Stimulated activated CD4-positive, alpha-beta T cell treated with anti-CD3 and anti-CD28 coated beads, Interleukin-1b, Interleukin-23, amount 100 ng/mL, for 48 hours (primary cell): ENCODE data around the gene GNPAT.
"Not testable (repeated sequence)": the region's sequence is repeated elsewhere in the genome, so short reads cannot be mapped to it uniquely, and the experiment has no call there.

Experiments used
- DNase-seq: peaks from one replicate; pipeline ENCODE4 v3.0.0-alpha.2; 2020

The GNPAT gene

GRCh38 chr1:231240883-231241735, at the start of gene GNPAT:
Gene GNPAT (plus strand): TSS chr1:231241212. CDS start chr1:231241379, 167 bp downstream.
- peak; percentile 88 for DNase-seq

GRCh38 chr1:231192620-231193163, 48.3 kb upstream of the GNPAT start:
- DNase-seq, result no peak

- DNase-seq, result no peak
Observed at GRCh38 chr1:231193710-231194340, 47.2 kb upstream of the GNPAT start.

DNA sequence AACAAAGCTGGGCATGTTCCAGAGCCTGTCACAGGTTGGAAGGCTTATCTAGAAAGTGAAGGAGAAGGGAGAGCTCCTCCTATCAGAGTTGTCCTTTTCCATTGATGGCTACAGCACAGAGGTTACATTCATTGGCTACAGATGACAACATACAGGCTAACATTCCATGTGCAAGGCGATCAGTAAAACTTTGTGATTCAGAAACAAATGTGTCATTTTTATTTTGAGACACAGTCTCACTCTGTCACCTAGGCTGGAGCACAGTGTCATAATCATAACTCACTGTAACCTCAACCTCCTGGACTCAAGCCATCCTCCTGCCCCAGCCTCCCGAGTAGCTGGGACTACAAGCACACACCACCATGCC, 46.6 kb upstream of the GNPAT start:
- no peak for DNase-seq

- no peak for DNase-seq
Observed at GRCh38 chr1:231194843-231195516, 46.0 kb upstream of the GNPAT start.

GRCh38 chr1:231196307-231196706, 44.7 kb upstream of the GNPAT start:
- DNase-seq, result no peak

DNA sequence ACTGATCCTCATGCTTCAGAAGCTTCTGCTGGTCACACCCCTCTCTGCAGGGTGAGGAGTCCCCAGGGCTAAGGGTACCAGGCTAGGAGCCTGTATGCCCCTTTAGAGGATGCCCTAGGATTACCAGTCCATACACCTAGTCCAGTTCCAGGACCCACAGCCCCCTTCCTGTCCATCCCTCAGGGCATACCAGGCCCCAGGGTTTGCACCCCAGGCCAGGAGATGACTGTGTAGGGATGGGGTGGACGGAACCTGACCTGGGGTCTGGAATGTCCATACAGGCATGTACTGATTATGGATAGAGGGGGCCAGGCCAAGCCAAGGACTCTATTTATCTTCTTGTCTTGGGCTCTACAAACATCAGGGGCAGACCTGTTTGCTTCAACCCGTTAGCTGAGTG, 44.3 kb upstream of the GNPAT start:
- no peak for DNase-seq

DNA sequence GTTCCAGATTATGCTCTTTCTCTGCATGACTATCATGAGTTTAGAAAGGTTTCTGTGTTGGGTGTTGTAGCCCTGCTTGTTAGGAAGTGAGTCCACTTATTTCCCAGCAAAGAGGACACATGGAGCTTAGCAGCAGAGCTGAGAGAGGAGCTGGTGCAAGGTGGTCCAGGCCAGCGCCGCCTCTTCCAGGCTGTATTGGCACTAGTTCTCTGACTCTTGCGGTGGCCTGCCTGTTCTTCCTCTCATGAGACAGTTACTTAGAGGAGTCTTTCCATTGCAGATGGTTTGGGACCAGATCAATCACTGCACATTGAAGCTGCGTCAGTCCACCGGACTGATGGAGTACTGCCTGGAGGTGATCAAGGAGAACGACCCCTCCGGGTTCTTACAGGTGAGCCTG, 41.1 kb upstream of the GNPAT start:
- DNase-seq, result no peak

DNA sequence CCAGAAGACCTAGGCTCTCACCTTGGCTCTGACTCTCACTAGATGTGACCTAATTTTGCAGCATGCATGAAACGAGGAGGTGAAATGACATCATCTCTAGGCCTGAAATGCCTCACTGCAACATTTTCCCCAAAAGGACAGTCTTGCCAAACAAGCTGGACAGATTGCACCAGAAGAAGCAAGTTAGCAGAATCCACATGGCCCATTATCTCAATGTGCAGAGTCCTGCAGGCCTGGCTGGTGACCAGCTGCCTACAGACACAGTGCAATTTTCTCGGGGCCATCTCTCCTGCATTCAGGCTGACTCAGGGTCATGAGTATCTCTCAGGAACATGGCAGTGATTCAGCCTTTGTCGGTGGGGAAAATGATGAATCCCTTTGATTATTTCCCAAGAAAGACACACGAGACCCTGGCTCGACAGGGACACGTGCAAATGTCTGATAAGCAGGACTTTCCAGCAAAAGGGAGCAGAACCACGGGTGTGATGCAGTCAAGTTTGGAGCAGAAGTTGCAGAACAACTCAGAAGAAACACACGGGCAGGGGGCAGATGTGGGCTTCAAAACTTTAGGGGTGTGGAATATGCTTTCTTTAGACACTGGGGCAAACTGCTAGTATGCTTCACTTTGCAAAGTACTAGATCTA, 40.5 kb upstream of the GNPAT start:
- no peak for DNase-seq

GRCh38 chr1:231201375-231201978, 39.5 kb upstream of the GNPAT start:
- DNase-seq, result no peak

- no peak for DNase-seq
Observed at GRCh38 chr1:231201979-231202633, 38.9 kb upstream of the GNPAT start.

DNA sequence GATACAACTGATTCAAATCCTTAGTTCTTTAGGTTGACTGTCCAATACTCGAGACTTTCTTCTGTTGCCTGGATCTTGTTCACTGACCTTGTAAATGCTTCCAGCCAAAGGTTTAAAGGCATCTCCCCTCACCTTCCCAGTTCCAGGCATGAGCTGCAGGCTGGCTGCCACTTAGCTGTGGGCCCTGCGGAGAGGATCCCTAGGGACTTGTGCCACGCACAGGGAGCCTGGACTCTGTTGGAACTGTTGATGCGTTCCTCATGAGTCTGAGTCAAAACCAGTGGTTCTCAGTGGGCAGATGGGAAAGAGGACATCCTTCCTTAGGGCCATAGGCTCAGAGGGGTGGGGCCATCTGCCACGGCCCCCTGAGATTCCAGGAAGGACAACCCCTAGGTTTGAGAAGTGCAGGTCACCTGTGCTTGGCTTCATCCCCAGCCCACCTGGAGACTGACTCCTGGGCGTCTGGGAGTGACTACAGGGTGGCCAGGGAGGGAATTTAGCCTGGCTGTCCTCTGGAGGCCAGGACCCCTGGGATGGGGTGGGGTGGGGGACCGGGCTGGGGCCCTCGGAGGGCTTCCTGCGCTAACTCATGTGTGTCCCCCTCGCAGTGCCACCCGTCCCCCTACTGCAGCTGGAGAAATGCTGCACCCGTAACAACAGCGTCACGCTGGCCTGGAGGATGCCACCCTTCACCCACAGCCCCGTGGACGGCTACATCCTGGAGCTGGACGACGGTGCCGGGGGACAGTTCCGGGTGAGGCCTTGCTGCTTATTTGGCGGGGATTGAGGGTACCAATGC, 37.6 kb upstream of the GNPAT start:
- no peak for DNase-seq

DNA sequence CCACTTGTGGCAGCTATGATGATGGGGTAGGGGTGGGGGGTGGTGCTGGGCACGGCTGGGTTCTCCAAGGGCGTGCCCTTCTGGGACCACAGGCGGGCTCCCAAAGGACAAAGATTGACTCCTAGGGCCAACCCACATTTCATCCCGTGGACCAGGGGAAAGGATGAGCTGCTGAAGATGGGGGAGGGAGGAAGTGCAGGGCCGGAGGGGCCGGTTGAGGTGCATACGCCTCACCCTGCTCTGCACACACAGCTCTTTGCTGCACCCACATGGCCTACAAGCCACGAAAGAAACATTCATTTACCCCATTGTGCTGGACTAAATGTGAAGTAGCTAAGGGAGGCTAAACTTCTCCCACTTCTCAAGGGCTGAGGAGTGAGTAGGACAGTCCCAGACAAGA, 34.2 kb upstream of the GNPAT start:
- no peak for DNase-seq

- no peak for DNase-seq
Observed at GRCh38 chr1:231207437-231207836, 33.6 kb upstream of the GNPAT start.

DNA sequence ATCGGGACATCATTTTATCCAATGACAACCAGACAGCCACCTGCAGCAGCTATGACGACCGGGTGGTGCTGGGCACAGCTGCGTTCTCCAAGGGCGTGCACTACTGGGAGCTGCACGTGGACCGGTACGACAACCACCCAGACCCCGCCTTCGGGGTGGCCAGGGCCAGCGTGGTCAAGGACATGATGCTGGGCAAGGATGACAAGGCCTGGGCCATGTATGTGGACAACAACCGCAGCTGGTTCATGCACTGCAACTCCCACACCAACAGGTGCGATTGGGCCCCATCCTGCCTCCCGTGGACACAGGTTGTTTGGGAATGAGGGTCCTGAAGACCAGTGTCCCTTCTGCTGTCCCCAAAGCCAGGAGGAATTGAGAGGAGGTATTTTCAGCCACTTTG, 32.0 kb upstream of the GNPAT start:
- DNase-seq, result no peak

- no peak for DNase-seq
Observed at GRCh38 chr1:231209531-231209930, 31.5 kb upstream of the GNPAT start.

- DNase-seq, result no peak
Observed at GRCh38 chr1:231210126-231210525, 30.9 kb upstream of the GNPAT start.

GRCh38 chr1:231211005-231211857, 29.8 kb upstream of the GNPAT start:
- peak; percentile 91 for DNase-seq

- DNase-seq, result not testable (repeated sequence)
Observed at GRCh38 chr1:231212301-231212700, 28.7 kb upstream of the GNPAT start.
